Erythroblast (primary cell): Measurements from ENCODE around the gene PLA2G10.

Experiments used
- GATA1 ChIP-seq: IDR thresholded peaks from 2 replicates; pipeline ENCODE4 v1.6.1; 2011; ENCODE audit warnings: low read depth, mild to moderate bottlenecking, control low read depth, low read length, moderate library complexity
- POLR2A ChIP-seq: IDR thresholded peaks from 2 replicates; pipeline ENCODE4 v1.6.1; 2011; ENCODE audit warnings: mild to moderate bottlenecking, low read length

GRCh38 chr16:14629919-14630619, 64.0 kb downstream of the PLA2G10 start, which contains the start of gene PARN:
- TF ChIP-seq POLR2A (peak; percentile 96), GATA1 (no peak)
